HL-60 (cell line): ENCODE data around the gene AFTPH.

Source experiments
- DNase-seq, 2 experiments: peaks; one replicate each; pipeline ENCODE4 v3.0.0-alpha.2; 2010 to 2020; ENCODE audit warnings: low read depth in 1 of 2, low spot score in 1 of 2
- H3K27ac ChIP-seq: fragments of 250-450 bp; sonication (Bioruptor Pico); replicated peaks from 2 replicates; pipeline ENCODE4 v1.5.1; 2020; ENCODE audit warnings: mild to moderate bottlenecking, moderate library complexity
- H3K27me3 ChIP-seq: fragments of 250-450 bp; sonication (Bioruptor Pico); 2 replicates; pipeline ENCODE4 v1.5.1; 2021; ENCODE audit warnings: mild to moderate bottlenecking, moderate library complexity; ENCODE audit not compliant: insufficient read depth, poor library complexity, severe bottlenecking
- H3K4me3 ChIP-seq: replicated peaks from 2 replicates; pipeline ENCODE4 v1.5.1; 2011; ENCODE audit warnings: mild to moderate bottlenecking, control low read depth, low read length; ENCODE audit not compliant: insufficient read depth
- CTCF ChIP-seq: IDR thresholded peaks from one replicate; pipeline ENCODE4 v1.5.1; 2011; ENCODE audit warnings: low read length, control low read depth, inconsistent platforms; ENCODE audit not compliant: insufficient read depth
- GABPA ChIP-seq: IDR thresholded peaks from 2 replicates; pipeline ENCODE4 v1.6.1; 2012; ENCODE audit warnings: low read depth
- POLR2AphosphoS5 ChIP-seq: IDR thresholded peaks from 2 replicates; pipeline ENCODE4 v1.6.1; 2012; ENCODE audit warnings: low read depth
- REST ChIP-seq: IDR thresholded peaks from 2 replicates; pipeline ENCODE4 v1.6.1; 2012; ENCODE audit warnings: low read depth; ENCODE audit not compliant: insufficient replicate concordance
- SPI1 ChIP-seq: IDR thresholded peaks from 2 replicates; pipeline ENCODE4 v1.6.1; 2012; ENCODE audit warnings: low read depth, mild to moderate bottlenecking, borderline replicate concordance

AFTPH gene

GRCh38 chr2:64477979-64478378 lies 46.1 kb upstream of the AFTPH start:
- Histone ChIP-seq H3K27me3 (no peaks in the 10 kb centered on the region), H3K4me3 (no peak overlapping the region), H3K27ac (no peak overlapping the region)
- TF ChIP-seq SPI1, result no peak
- no peak for DNase-seq

- no peaks in the 10 kb centered on the region for H3K27me3 ChIP-seq
- no peak overlapping the region for H3K27ac ChIP-seq
- no peak for TF ChIP-seq POLR2AphosphoS5
- TF ChIP-seq GABPA, result no peak
- TF ChIP-seq SPI1, result no peak
- TF ChIP-seq REST, result no peak
- TF ChIP-seq CTCF, result no peak
- no peak overlapping the region for H3K4me3 ChIP-seq
- DNase-seq, result no peak
These were observed 45.5 kb upstream of the AFTPH start for GRCh38 chr2:64478502-64479230.

- no peak for DNase-seq
- H3K27me3 ChIP-seq, result no peaks in the 10 kb centered on the region
- no peak overlapping the region for H3K27ac ChIP-seq
- TF ChIP-seq POLR2AphosphoS5, result no peak
- no peak for TF ChIP-seq CTCF
- no peak for TF ChIP-seq SPI1
- TF ChIP-seq GABPA, result no peak
- no peak for TF ChIP-seq REST
- H3K4me3 ChIP-seq, result no peak overlapping the region
These were observed 44.6 kb upstream of the AFTPH start for GRCh38 chr2:64479259-64480117.

- DNase-seq, result no peak
- H3K27me3 ChIP-seq, result no peaks in the 10 kb centered on the region
- H3K4me3 ChIP-seq, result no peak overlapping the region
- no peak overlapping the region for H3K27ac ChIP-seq
- TF ChIP-seq CTCF (no peak), POLR2AphosphoS5 (no peak), GABPA (no peak), SPI1 (no peak), REST (no peak)
These were observed 42.5 kb upstream of the AFTPH start for GRCh38 chr2:64481665-64482064.
